Medulla oblongata (tissue), 1 donor: ENCODE measurements around the gene ERP27.

Experiments used
- DNase-seq: peaks from one replicate; pipeline ENCODE4 v3.0.0-alpha.2; 2015; ENCODE audit errors: extremely low spot score

ERP27 gene

GRCh38 chr12:14936224-14936861 lies 2.0 kb downstream of the ERP27 start:
- DNase-seq = no peak

GRCh38 chr12:14935031-14935430 lies 3.3 kb downstream of the ERP27 start:
- DNase-seq = no peak

- DNase-seq = no peak
These were observed 3.8 kb downstream of the ERP27 start for GRCh38 chr12:14934511-14934910.

GRCh38 chr12:14931791-14932560 lies 6.4 kb downstream of the ERP27 start:
- DNase-seq = no peak

- no peak for DNase-seq
These were observed 7.0 kb downstream of the ERP27 start for GRCh38 chr12:14931359-14931758.

- DNase-seq = no peak
These were observed 8.0 kb downstream of the ERP27 start for GRCh38 chr12:14930299-14930698.

- DNase-seq = no peak
These were observed 9.4 kb downstream of the ERP27 start for GRCh38 chr12:14928931-14929330.

GRCh38 chr12:14927267-14927666 lies 11.1 kb downstream of the ERP27 start:
- DNase-seq = no peak

GRCh38 chr12:14924541-14924940 lies 13.8 kb downstream of the ERP27 start:
- DNase-seq = no peak

GRCh38 chr12:14923944-14924343 lies 14.4 kb downstream of the ERP27 start:
- no peak for DNase-seq

GRCh38 chr12:14921218-14921617 lies 17.1 kb downstream of the ERP27 start:
- no peak for DNase-seq

- DNase-seq = no peak
These were observed 17.7 kb downstream of the ERP27 start for GRCh38 chr12:14920475-14921126.

GRCh38 chr12:14919455-14919854 lies 18.9 kb downstream of the ERP27 start:
- DNase-seq = no peak

GRCh38 chr12:14915736-14916135 lies 22.6 kb downstream of the ERP27 start:
- no peak for DNase-seq

GRCh38 chr12:14913381-14913781 lies 25.0 kb downstream of the ERP27 start:
- DNase-seq = no peak

- DNase-seq = no peak
These were observed 27.2 kb downstream of the ERP27 start for GRCh38 chr12:14911131-14911530.

GRCh38 chr12:14910090-14910915 lies 28.0 kb downstream of the ERP27 start:
- DNase-seq = no peak

GRCh38 chr12:14907953-14908352 lies 30.4 kb downstream of the ERP27 start:
- no peak for DNase-seq

GRCh38 chr12:14906114-14906513 lies 32.2 kb downstream of the ERP27 start:
- DNase-seq = no peak

- no peak for DNase-seq
These were observed 32.9 kb downstream of the ERP27 start for GRCh38 chr12:14905269-14906004.

- no peak for DNase-seq
These were observed 33.5 kb downstream of the ERP27 start for GRCh38 chr12:14904854-14905253.
